ENCODE data around the gene ABHD10.

ABHD10 gene

DNA sequence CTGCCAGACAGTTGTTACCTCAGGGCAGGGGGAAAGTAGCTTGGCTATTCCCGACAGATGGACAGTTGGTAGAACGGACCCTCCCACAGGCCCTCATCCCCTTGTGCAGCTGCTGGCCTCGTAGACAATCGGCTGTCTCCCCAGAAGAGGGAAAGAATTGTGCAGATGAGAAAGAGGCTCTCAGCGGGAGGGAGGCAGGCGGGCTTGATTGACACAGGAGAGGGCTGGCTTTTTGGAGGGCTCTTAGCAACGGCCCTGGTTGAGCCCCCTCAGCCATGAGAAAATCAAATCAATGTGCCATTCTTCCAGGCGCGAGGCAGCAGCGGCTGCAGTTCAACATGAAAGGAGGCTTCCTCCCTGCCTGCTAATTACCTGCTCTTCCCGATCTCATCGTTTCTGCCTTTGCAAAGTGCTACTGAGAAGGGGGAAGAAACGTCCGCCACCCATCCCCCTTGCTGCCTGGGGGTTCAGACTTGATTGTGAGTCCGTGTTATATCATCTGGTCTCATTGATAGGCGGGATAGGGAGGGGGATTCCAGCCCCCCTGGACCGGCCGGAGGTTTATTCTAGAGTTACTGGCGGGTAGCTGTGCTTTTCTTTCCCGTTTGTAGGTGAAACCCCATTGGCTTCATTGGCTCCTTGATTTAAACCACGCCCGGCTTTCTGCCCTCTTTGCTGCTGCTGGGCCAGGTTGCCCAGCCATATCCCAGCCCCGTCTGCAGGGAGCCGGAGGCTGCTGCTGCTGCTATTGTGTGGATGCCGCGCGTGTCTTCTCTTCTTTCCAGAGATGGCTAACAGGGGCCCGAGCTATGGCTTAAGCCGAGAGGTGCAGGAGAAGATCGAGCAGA, 20.0 kb downstream of the ABHD10 start, which contains the start of gene TAGLN3:
TSS of gene TAGLN3 (plus strand) at position 287 of the 848 bp plus-strand sequence. CDS start at position 788, 501 bp downstream.
- Histone ChIP-seq H3K27ac (ENCODE audit: low read depth, low read length, poor library complexity, severe bottlenecking) (no peak within 1 kb of the TSS), H3K9ac (ENCODE audit: low read length) (no peak within 1 kb of the TSS; the same call in 1 of the 2 replicates)

DNA sequence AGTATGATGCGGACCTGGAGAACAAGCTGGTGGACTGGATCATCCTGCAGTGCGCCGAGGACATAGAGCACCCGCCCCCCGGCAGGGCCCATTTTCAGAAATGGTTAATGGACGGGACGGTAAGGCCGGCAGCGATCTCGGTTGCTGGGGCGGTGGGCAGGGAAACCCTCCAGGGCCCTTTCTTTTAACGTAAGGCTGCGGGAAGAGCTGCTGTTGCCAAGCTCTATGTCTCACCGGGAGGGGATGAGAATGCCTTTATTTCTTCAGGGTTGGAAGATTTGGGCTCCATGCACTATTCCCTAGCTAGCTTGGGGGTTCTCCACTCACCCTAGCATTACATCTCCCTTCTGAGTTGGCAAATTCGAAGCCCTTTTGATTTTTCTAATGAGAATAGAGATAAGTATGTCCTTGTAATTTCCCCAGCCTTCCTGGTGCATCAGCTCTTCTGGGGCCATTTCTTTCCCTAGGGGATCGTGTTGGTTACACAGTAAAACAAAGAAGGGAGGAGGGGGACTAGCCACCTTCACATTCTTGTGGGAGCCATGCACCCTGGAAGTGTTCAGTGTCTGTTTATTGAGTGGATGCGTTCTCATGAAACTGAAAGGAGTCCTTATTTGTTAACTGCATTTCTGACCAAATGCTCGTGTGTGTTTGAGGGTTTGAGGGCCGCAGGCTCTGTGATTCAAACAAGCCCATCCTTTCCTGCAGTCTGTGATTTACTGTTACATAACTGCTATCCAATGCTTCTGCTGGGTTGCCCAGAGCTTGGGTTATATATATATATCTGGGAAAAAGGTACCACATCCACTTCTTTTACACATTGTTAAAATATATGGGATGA, 20.9 kb downstream of the ABHD10 start:
- Histone ChIP-seq H2AFZ (ENCODE audit: low read length) (no peak overlapping the region), H3K4me3 (ENCODE audit: low read depth, low read length, poor library complexity, severe bottlenecking) (peak overlapping the region; percentile 48), H3K9ac (ENCODE audit: low read length) (no peak overlapping the region), H3F3A (ENCODE audit: insufficient read depth, low read length) (no peaks in the 10 kb centered on the region), H4K20me1 (ENCODE audit: insufficient read depth, low read length) (no peaks in the 10 kb centered on the region), H3K36me3 (ENCODE audit: insufficient read depth, low read length) (no peaks in the 10 kb centered on the region), H3K79me2 (ENCODE audit: insufficient read depth, low read length) (no peaks in the 10 kb centered on the region), H3K9me2 (ENCODE audit: low read depth, low read length) (no peaks in the 10 kb centered on the region), H3K4me2 (ENCODE audit: low read length) (peak overlapping the region; percentile 72), H3K27ac (ENCODE audit: low read depth, low read length, poor library complexity, severe bottlenecking) (no peak overlapping the region), H3K9me3 (ENCODE audit: low read length) (no peaks in the 10 kb centered on the region), H3K4me1 (ENCODE audit: insufficient read depth, low read length, severe bottlenecking) (peaks cover 10% of the 10 kb centered on the region), H3K27me3 (ENCODE audit: insufficient read depth, low read length) (no peaks in the 10 kb centered on the region)
- TF ChIP-seq, protein P1, sequence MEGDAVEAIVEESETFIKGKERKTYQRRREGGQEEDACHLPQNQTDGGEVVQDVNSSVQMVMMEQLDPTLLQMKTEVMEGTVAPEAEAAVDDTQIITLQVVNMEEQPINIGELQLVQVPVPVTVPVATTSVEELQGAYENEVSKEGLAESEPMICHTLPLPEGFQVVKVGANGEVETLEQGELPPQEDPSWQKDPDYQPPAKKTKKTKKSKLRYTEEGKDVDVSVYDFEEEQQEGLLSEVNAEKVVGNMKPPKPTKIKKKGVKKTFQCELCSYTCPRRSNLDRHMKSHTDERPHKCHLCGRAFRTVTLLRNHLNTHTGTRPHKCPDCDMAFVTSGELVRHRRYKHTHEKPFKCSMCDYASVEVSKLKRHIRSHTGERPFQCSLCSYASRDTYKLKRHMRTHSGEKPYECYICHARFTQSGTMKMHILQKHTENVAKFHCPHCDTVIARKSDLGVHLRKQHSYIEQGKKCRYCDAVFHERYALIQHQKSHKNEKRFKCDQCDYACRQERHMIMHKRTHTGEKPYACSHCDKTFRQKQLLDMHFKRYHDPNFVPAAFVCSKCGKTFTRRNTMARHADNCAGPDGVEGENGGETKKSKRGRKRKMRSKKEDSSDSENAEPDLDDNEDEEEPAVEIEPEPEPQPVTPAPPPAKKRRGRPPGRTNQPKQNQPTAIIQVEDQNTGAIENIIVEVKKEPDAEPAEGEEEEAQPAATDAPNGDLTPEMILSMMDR (IDR thresholded peaks at IDR 0.05; ENCODE audit: low read length) = no peak
- no peak for TF ChIP-seq EZH2 (IDR thresholded peaks at IDR 0.05; ENCODE audit: borderline replicate concordance, low read length)

More for the DNA sequence above, 20.0 kb downstream of the ABHD10 start, which contains the start of gene TAGLN3:
- Histone ChIP-seq H3K4me2 (ENCODE audit: low read length) (peak within 1 kb of the TSS; percentile 72), H2AFZ (ENCODE audit: low read length) (no peak within 1 kb of the TSS), H3K79me2 (ENCODE audit: insufficient read depth, low read length) (no peaks in the 10 kb centered on the region), H3K4me3 (ENCODE audit: low read depth, low read length, poor library complexity, severe bottlenecking) (peak within 1 kb of the TSS; percentile 48), H3K36me3 (ENCODE audit: insufficient read depth, low read length) (no peaks in the 10 kb centered on the region), H4K20me1 (ENCODE audit: insufficient read depth, low read length) (no peaks in the 10 kb centered on the region), H3K27me3 (ENCODE audit: insufficient read depth, low read length) (no peaks in the 10 kb centered on the region), H3K9me3 (ENCODE audit: low read length) (no peaks in the 10 kb centered on the region), H3K9me2 (ENCODE audit: low read depth, low read length) (no peaks in the 10 kb centered on the region), H3F3A (ENCODE audit: insufficient read depth, low read length) (no peaks in the 10 kb centered on the region), H3K4me1 (ENCODE audit: insufficient read depth, low read length, severe bottlenecking) (peaks cover 10% of the 10 kb centered on the region)
- no peak for TF ChIP-seq EZH2 (IDR thresholded peaks at IDR 0.05; ENCODE audit: borderline replicate concordance, low read length)
- TF ChIP-seq, protein P1 (IDR thresholded peaks at IDR 0.05; ENCODE audit: low read length) = no peak

DNA sequence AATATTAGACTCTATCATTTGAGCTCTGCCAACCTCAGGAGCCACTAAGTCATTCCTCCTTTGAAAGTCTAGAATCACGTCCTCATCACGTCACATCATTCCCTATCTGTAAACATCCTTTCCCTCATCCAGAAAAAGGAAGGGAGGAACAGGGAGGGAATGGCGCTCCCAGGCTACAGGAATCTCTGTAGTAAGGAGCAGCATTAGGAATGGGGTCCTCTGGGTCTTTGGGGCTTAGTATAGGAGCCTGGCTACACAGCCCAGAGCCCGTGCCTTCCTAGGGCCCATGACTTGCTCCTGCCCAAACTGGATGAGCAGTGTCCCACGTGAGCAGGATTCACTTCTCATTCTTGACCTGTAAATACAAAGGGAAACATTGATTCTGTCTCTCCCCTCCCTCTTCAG, 21.5 kb downstream of the ABHD10 start:
- no peaks in the 10 kb centered on the region for H3K36me3 ChIP-seq (ENCODE audit: insufficient read depth, low read length)
- H3K4me2 ChIP-seq (ENCODE audit: low read length) = no peak overlapping the region
- H3K27ac ChIP-seq (ENCODE audit: low read depth, low read length, poor library complexity, severe bottlenecking) = no peak overlapping the region
- no peak overlapping the region for H2AFZ ChIP-seq (ENCODE audit: low read length)
- no peaks in the 10 kb centered on the region for H3K79me2 ChIP-seq (ENCODE audit: insufficient read depth, low read length)
- H3K9me2 ChIP-seq (ENCODE audit: low read depth, low read length) = no peaks in the 10 kb centered on the region
- H3K9me3 ChIP-seq (ENCODE audit: low read length) = no peaks in the 10 kb centered on the region
- no peak for TF ChIP-seq EZH2 (IDR thresholded peaks at IDR 0.05; ENCODE audit: borderline replicate concordance, low read length)
- TF ChIP-seq, protein P1 (IDR thresholded peaks at IDR 0.05; ENCODE audit: low read length) = no peak
- no peak overlapping the region for H3K4me3 ChIP-seq (ENCODE audit: low read depth, low read length, poor library complexity, severe bottlenecking)
- peaks cover 10% of the 10 kb centered on the region for H3K4me1 ChIP-seq (ENCODE audit: insufficient read depth, low read length, severe bottlenecking)
- H4K20me1 ChIP-seq (ENCODE audit: insufficient read depth, low read length) = no peaks in the 10 kb centered on the region
- H3F3A ChIP-seq (ENCODE audit: insufficient read depth, low read length) = no peaks in the 10 kb centered on the region
- H3K9ac ChIP-seq (ENCODE audit: low read length) = no peak overlapping the region
- no peaks in the 10 kb centered on the region for H3K27me3 ChIP-seq (ENCODE audit: insufficient read depth, low read length)
